ENCODE results near the gene RIOX2. TPM values are rescaled to one million over a fixed set of nuclear protein-coding genes. Genes with fewer than 3 reads are reported as not detected.
A peak's percentile ranks its signal among the peaks of the same experiment; 100 is the strongest.

RIOX2 gene
- total RNA-seq: 6.9 and 8.6 TPM in 2 replicates
- 11.2 and 21.0 TPM in 2 replicates for polyA plus RNA-seq

DNA sequence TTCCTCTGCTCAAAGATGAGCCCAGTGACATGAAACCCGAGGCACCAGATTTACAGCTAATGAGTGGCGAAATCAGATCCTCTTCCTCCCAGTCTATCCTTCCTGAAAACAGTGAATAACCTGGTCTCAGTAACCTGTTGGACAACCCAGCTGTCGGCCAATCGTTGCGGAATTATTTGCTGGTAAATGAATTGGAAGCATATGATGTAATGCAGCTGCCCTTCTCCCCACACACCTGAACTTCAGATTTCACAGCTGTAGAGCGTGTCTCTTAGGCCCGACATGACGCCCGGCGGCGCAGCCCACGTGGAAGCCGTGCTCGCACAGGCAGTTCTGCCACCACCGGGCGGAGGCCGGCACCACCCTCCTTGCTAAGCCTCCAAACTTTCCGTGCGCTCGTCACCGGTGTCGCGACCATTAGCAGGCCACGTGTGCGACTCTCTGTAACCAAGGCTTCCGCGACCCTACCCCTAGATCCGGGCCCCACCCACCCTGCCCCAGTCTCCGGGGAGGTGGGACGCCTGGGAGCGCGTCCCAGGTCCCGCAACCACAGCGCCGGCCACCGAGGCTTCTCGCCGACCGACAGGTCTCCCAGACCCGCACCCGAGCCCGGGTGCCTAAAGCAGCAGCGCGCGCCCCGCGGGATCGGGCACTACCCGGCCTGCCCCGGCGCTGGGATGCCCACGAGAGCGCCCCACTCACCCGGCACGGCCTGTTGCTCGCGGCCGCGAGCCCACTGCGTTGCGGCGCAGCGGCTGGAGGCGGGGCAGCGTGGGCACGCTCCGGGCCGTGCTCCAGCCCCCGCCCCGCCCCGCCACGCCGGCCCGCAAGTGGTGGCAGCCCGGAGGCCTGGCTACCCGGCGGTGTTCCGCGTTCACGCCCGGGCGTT, at the start of gene RIOX2:
Gene RIOX2, minus strand, starts transcription at position 753 of the 889 bp plus-strand sequence. CDS start 4,838 bp downstream, outside the sequence.
- H3K4me1 ChIP-seq (ENCODE audit: low read depth): no peaks in the 10 kb centered on the region
- no peaks in the 10 kb centered on the region for H3K9me3 ChIP-seq (ENCODE audit: low read depth)

DNA sequence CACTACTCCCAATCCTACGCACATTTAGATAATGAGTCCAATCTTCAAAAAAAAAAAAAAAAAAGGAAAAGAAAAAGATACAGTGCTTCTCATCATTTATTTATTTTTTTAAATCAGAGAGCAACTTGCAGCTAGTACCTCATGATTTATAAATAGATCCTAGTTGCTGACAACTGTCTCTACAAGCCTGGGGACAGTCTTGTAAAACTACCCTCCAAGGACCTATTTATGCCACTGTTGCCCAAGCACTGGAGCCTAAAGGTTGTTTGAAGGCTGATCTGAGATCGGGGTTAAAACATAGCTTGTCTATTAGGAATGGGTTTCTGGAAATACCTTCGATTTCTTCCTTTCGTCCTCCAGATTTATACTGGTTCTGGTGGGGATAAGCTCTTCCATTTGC, 48.2 kb upstream of the RIOX2 start:
- Histone ChIP-seq H3K36me3 (no peaks in the 10 kb centered on the region), H3K9me3 (ENCODE audit: low read depth) (no peaks in the 10 kb centered on the region), H3K4me3 (no peak overlapping the region), H3K27me3 (no peaks in the 10 kb centered on the region), H3K27ac (no peak overlapping the region), H3K4me1 (ENCODE audit: low read depth) (peaks cover 11% of the 10 kb centered on the region)
- no peak for DNase-seq (ENCODE audit: low read depth in 1 of 2, low spot score in 1 of 2)
- TF ChIP-seq, protein P1, sequence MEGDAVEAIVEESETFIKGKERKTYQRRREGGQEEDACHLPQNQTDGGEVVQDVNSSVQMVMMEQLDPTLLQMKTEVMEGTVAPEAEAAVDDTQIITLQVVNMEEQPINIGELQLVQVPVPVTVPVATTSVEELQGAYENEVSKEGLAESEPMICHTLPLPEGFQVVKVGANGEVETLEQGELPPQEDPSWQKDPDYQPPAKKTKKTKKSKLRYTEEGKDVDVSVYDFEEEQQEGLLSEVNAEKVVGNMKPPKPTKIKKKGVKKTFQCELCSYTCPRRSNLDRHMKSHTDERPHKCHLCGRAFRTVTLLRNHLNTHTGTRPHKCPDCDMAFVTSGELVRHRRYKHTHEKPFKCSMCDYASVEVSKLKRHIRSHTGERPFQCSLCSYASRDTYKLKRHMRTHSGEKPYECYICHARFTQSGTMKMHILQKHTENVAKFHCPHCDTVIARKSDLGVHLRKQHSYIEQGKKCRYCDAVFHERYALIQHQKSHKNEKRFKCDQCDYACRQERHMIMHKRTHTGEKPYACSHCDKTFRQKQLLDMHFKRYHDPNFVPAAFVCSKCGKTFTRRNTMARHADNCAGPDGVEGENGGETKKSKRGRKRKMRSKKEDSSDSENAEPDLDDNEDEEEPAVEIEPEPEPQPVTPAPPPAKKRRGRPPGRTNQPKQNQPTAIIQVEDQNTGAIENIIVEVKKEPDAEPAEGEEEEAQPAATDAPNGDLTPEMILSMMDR (IDR thresholded peaks at IDR 0.05; ENCODE audit: low read depth, low read length): no peak

More for the DNA sequence above, at the start of gene RIOX2:
- Histone ChIP-seq H3K27me3 (peaks cover 4% of the 10 kb centered on the region), H3K4me3 (peak within 1 kb of the TSS; percentile 69), H3K27ac (no peak within 1 kb of the TSS), H3K36me3 (no peaks in the 10 kb centered on the region)
- peak; percentile 65 to 79 for DNase-seq (ENCODE audit: low read depth in 1 of 2, low spot score in 1 of 2)
- TF ChIP-seq, protein P1 (IDR thresholded peaks at IDR 0.05; ENCODE audit: low read depth, low read length): no peak

DNA sequence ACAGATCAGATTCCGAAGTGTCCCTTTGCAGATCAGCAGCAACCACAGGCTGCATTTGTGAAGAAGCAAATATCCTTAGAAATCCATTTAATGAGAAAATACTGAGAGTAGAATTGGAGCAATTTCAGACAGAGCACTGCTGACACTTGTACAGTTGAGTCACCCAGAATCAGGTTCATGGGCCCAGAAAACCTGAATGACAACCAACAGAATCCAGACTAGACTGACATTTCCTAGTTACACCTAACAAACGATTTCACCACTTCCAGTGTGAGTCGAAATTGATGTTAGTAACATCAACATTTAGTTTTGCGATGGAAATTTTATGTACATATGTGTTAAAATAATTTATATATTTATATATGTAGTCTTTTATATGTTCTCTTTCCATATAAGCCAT, 46.1 kb upstream of the RIOX2 start:
- TF ChIP-seq, protein P1 (IDR thresholded peaks at IDR 0.05; ENCODE audit: low read depth, low read length): no peak
- H3K4me1 ChIP-seq (ENCODE audit: low read depth): peaks cover 11% of the 10 kb centered on the region
- no peak overlapping the region for H3K4me3 ChIP-seq
- no peak for DNase-seq (ENCODE audit: low read depth in 1 of 2, low spot score in 1 of 2)
- H3K27ac ChIP-seq: no peak overlapping the region
- no peaks in the 10 kb centered on the region for H3K36me3 ChIP-seq
- H3K27me3 ChIP-seq: no peaks in the 10 kb centered on the region
- no peaks in the 10 kb centered on the region for H3K9me3 ChIP-seq (ENCODE audit: low read depth)

DNA sequence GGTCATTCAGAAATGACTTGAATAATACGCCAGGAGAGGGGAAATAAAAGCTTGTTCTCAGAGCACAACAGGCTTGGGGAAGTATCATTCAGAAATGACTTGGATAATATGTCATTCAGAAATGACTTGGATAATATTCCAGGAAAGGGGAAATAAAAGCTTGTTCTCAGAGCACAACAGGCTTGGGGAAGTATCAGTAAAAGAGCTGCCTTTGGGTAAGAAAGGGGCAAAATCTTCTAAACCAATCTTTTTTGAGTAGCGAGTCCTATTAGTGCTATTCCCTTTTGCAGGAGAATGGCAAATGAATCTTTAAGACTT, 42.0 kb upstream of the RIOX2 start:
- H3K9me3 ChIP-seq (ENCODE audit: low read depth): no peaks in the 10 kb centered on the region
- TF ChIP-seq, protein P1 (IDR thresholded peaks at IDR 0.05; ENCODE audit: low read depth, low read length): no peak
- no peak overlapping the region for H3K4me3 ChIP-seq
- H3K4me1 ChIP-seq (ENCODE audit: low read depth): no peaks in the 10 kb centered on the region
- no peaks in the 10 kb centered on the region for H3K27me3 ChIP-seq
- no peaks in the 10 kb centered on the region for H3K36me3 ChIP-seq
- no peak overlapping the region for H3K27ac ChIP-seq
- no peak for DNase-seq (ENCODE audit: low read depth in 1 of 2, low spot score in 1 of 2)

DNA sequence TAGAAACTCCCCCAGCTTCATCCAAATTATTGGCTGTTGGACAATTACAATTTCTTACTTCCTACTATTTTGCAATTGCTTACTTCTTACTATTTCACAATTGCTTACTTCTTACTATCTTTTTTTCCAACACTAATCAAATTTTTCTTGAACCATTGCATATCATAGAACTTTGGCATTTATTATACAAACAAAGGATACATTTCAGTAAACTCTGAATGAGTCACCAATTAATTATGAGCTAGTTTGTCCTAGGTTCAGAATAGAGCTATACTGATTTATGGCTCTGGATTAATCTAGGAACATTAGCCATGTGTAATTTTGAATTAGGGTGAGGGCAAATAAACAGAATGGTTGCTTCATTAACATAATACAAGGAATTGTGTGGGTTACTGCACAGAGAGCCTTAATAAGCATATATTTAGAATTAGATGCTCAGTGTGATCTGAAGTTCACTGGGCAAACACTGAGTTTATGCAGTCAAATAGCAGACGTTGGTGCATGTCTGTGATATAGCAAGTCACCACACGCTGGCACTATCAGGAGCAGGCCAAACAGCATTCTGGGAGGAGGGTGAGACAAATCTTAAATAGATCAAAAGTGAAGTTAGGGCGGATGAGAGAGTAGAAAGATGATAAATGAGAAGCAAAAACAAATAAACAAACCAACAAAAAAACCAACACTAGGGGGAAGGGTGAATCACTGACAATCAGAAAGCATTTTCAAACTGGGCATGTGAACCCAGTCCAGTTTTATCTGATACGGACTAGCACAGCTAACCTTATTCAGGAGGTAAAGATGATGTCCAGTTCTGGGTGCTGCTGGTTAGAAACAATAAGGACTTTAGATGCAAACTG, 41.4 kb upstream of the RIOX2 start:
- Histone ChIP-seq H3K9me3 (ENCODE audit: low read depth) (no peaks in the 10 kb centered on the region), H3K27me3 (no peaks in the 10 kb centered on the region), H3K27ac (no peak overlapping the region), H3K4me3 (no peak overlapping the region), H3K36me3 (no peaks in the 10 kb centered on the region), H3K4me1 (ENCODE audit: low read depth) (no peaks in the 10 kb centered on the region)
- peak in 1 of 2 donors; percentile 18 for DNase-seq (ENCODE audit: low read depth in 1 of 2, low spot score in 1 of 2)
- TF ChIP-seq, protein P1 (IDR thresholded peaks at IDR 0.05; ENCODE audit: low read depth, low read length): no peak

Measured in cardiac muscle cell (in vitro differentiated cells and primary cell).